Right lobe of liver (tissue), 6 donors: ENCODE measurements around the gene IRF8. TPM values are rescaled to one million over a fixed set of nuclear protein-coding genes. Genes with fewer than 3 reads are reported as not detected.

ENCODE experiments used
- ATAC-seq, 4 donors: fragments of 200-7000 bp; cut with Tn5 transposase; one replicate each; pipeline ENCODE4 v1.9.1; 2020; ENCODE audit warnings: mild to moderate bottlenecking in 4 of 4, moderate library complexity in 4 of 4
- DNase-seq, 3 donors: peaks; one replicate each; pipeline ENCODE4 v3.0.0-alpha.2; 2020
- H3K27ac ChIP-seq, 3 donors: fragments of 200-600 bp; one replicate each; pipeline ENCODE4 v1.8.0; 2022
- H3K27me3 ChIP-seq, 2 donors: fragments of 200-600 bp; one replicate each; pipeline ENCODE4 v1.8.0; 2022
- H3K36me3 ChIP-seq, 4 donors: fragments of 200-600 bp; sonication (generic) in 1 of 4; one replicate each; pipeline versions ENCODE4 v1.5.1 to v1.8.0; 2017 to 2022; ENCODE audit warnings: control low read depth in 1 of 4
- H3K4me1 ChIP-seq, 4 donors: fragments of 200-600 bp; sonication (generic) in 1 of 4; one replicate each; pipeline versions ENCODE4 v1.5.1 to v1.8.0; 2017 to 2022; ENCODE audit warnings: control low read depth in 1 of 4
- H3K4me3 ChIP-seq, 3 donors: fragments of 200-600 bp; one replicate each; pipeline ENCODE4 v1.8.0; 2022
- H3K9me3 ChIP-seq, 4 donors: fragments of 200-600 bp; sonication (generic) in 1 of 4; one replicate each; pipeline versions ENCODE4 v1.5.1 to v1.8.0; 2017 to 2022; ENCODE audit warnings: control low read depth in 1 of 4
- POLR2A ChIP-seq: fragments of 450-650 bp; IDR thresholded peaks from one replicate; pipeline ENCODE4 v1.6.1; 2017; ENCODE audit warnings: antibody characterized with exemption, mild to moderate bottlenecking
- WGBS: methylation state at CpG from one replicate; pipeline ENCODE4 v1.1.6; 2018; ENCODE audit warnings: low coverage, low lambda C conversion rate; ENCODE audit not compliant: insufficient coverage; ENCODE audit errors: missing lambda C conversion rate; 5-methylcytosine and 5-hydroxymethylcytosine counted together
- intact Hi-C, 2 donors: fragments of 100-400 bp; cut with DNase I; formaldehyde crosslinking; loops; one replicate each; pipeline versions ENCODE4 v1.11.2 to v1.14.1; 2022
- total RNA-seq, 6 experiments: library from RNA; depleted of rRNA in 2 of 6; stranded (reverse); fragments of >200 nt in 2 of 6; fragmentation: NEBNext Ultra II Directional in 3 of 6; extraction: Animal tissue kit (Norgen Biotek cat#: 25700) in 3 of 6; gene quantifications; one replicate each; pipeline versions ENCODE4 v1.1.0 to v1.2.4, GENCODE V29; 2016 to 2023
- TF ChIP-seq, protein P1 (sequence below), 4 donors: fragments of 200-600 bp in 3 of 4; fragments of 450-650 bp in 1 of 4; IDR thresholded peaks; one replicate each; pipeline versions ENCODE4 v1.5.1 to v1.8.0; 2016 to 2022; ENCODE audit warnings: antibody characterized with exemption in 4 of 4, mild to moderate bottlenecking in 2 of 4
- donor health status: DM: no; HTN: yes; CAD: no.
- donor health status: DM: no; HTN: no; CAD: no.
- donor health status: DM: no; HTN: no; CAD: no.
- donor health status: DM: no; HTN: yes; CAD: no.
- donor health status: DM: no; HTN: yes; CAD: no.

IRF8 gene
- total RNA-seq, 6 experiments from 2014 or later: 4.8 to 19.6 (median 14.6) TPM

DNA sequence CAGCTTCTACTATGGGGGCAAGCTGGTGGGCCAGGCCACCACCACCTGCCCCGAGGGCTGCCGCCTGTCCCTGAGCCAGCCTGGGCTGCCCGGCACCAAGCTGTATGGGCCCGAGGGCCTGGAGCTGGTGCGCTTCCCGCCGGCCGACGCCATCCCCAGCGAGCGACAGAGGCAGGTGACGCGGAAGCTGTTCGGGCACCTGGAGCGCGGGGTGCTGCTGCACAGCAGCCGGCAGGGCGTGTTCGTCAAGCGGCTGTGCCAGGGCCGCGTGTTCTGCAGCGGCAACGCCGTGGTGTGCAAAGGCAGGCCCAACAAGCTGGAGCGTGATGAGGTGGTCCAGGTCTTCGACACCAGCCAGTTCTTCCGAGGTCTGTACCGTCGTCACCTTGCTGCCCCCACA, 19.5 kb downstream of the IRF8 start:
- ATAC-seq (no peak), DNase-seq (peak in 1 of 3 donors; percentile 52)
- H3K4me3 ChIP-seq: no peak overlapping the region
- peaks cover 0 to 21% (median 8%) of the 10 kb centered on the region in 4 donors for H3K36me3 ChIP-seq
- H3K27ac ChIP-seq: no peak overlapping the region
- H3K27me3 ChIP-seq: no peaks in the 10 kb centered on the region
- no peaks in the 10 kb centered on the region for H3K9me3 ChIP-seq
- 100% methylated on average over 2 of the region's 30 CpGs for WGBS
- TF ChIP-seq, protein P1, sequence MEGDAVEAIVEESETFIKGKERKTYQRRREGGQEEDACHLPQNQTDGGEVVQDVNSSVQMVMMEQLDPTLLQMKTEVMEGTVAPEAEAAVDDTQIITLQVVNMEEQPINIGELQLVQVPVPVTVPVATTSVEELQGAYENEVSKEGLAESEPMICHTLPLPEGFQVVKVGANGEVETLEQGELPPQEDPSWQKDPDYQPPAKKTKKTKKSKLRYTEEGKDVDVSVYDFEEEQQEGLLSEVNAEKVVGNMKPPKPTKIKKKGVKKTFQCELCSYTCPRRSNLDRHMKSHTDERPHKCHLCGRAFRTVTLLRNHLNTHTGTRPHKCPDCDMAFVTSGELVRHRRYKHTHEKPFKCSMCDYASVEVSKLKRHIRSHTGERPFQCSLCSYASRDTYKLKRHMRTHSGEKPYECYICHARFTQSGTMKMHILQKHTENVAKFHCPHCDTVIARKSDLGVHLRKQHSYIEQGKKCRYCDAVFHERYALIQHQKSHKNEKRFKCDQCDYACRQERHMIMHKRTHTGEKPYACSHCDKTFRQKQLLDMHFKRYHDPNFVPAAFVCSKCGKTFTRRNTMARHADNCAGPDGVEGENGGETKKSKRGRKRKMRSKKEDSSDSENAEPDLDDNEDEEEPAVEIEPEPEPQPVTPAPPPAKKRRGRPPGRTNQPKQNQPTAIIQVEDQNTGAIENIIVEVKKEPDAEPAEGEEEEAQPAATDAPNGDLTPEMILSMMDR (IDR thresholded peaks at IDR 0.05): no peak
- TF ChIP-seq POLR2A: no peak
- intact Hi-C loops: no loop called here
- peaks cover 0 to 18% (median 6%) of the 10 kb centered on the region in 4 donors for H3K4me1 ChIP-seq

DNA sequence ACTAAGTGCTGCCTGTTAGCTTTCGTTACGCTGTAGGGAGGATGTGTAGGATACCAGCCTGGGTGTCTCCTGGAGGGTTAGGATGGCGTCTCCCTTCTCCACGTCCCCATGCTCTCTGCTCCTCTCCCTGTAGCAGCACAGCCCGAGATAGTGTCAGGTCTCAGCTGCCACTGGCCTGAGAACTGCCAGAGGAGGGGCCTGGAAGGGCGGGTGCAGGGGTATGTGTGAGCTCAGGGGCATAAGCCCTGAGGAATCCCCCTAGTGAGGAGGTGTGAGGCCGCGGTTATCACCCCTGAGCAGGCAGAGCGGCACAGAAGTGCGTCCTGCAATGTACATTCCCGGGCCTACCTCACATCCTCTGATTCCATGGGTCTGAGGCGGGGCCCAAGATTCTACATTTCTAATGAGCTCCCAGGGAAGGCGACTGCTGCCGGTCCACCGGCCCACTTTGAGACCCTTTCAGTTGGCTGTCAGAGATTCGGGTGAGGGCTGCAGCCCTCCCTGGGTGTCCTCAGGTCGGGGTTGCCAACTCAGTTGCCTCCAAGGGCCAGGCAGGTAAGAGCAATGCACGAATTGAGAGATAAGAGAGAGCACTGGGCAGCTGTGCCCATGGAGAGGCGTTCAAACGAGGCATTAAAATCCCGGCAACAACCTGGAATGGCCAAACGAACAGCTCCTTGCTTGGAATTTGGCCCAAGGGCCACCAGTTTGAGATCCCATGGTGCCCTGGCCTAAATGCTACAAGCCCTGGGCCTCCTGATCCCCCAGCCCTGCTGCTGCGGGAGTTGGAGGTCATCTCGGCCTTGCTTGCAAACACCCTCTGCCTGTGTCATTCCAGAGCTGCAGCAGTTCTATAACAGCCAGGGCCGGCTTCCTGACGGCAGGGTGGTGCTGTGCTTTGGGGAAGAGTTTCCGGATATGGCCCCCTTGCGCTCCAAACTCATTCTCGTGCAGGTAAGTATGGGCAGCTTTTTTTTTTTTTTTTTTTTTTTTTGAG, 20.6 kb downstream of the IRF8 start:
- TF ChIP-seq, protein P1 (IDR thresholded peaks at IDR 0.05): no peak
- TF ChIP-seq POLR2A: no peak
- Histone ChIP-seq H3K27ac (no peak overlapping the region), H3K4me1 (peaks cover 0 to 18% (median 6%) of the 10 kb centered on the region in 4 donors), H3K9me3 (no peaks in the 10 kb centered on the region), H3K27me3 (no peaks in the 10 kb centered on the region), H3K36me3 (peaks cover 0 to 21% (median 8%) of the 10 kb centered on the region in 4 donors), H3K4me3 (no peak overlapping the region)
- WGBS: 95% methylated on average over 12 of the region's 29 CpGs
- ATAC-seq (no peak), DNase-seq (peak in 1 of 3 donors; percentile 27)
- intact Hi-C loops: no loop called here

DNA sequence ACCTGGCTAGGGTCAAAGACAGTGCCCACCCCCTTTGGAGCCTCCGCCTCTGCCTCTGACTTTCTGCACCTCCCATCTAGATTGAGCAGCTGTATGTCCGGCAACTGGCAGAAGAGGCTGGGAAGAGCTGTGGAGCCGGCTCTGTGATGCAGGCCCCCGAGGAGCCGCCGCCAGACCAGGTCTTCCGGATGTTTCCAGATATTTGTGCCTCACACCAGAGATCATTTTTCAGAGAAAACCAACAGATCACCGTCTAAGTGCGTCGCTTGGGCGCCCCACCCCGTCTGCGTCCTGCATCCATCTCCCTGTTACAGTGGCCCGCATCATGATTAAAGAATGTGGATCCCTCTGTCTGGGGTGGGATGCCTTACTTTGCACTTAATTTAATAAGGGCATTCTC, 22.1 kb downstream of the IRF8 start:
- Histone ChIP-seq H3K9me3 (no peaks in the 10 kb centered on the region), H3K4me1 (peaks cover 0 to 13% (median 5%) of the 10 kb centered on the region in 4 donors), H3K27ac (no peak overlapping the region), H3K36me3 (peaks cover 0 to 21% (median 8%) of the 10 kb centered on the region in 4 donors), H3K4me3 (no peak overlapping the region), H3K27me3 (no peaks in the 10 kb centered on the region)
- intact Hi-C loops: no loop called here
- DNase-seq (peak in 1 of 3 donors; percentile 43), ATAC-seq (no peak)
- WGBS: 92% methylated on average over 10 of the region's 14 CpGs
- TF ChIP-seq, protein P1 (IDR thresholded peaks at IDR 0.05): no peak
- no peak for TF ChIP-seq POLR2A

DNA sequence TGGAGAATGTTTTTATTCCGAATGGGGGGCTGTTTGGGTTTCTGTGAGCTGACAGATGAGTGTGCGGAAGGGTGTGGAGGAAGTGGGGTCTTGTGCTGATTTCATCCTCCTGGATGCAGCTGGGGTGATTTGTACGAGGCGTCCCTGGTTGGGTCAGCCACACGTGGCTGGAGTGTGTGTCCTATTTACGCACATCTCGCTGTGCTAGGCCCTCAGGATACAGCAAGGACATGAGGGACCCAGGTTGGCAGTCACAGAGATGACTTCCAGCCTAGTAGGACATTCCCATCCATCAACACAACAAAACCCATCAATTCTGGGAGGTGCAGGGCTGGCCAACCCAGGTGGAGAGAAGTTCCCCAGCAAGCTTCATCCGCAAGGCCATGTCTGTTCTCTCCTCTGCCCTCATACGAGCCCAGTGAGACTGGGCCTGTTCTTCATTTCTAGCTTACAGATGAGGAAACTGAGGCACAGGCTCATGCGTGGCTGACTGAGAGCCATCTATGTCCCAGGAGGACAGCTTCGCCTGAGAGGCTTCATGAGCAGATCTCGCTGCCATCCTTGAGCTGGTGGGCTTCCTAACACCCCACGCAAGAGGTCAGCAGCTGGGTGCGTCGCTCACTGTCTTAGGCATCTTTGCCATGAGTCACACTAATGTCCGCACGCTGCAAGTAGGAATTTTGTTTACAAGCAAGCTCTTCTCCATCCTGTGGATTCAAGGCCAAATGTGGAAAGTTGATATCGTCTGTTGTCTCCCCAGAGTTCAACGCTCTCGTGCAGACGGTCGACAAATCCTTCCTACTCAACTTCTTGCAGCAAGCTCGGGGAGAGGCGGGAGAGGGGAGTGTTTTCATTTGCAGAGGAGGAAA, 24.4 kb downstream of the IRF8 start:
- H3K27ac ChIP-seq: no peak overlapping the region
- H3K4me3 ChIP-seq: no peak overlapping the region
- intact Hi-C loops: no loop called here
- ATAC-seq: peak in 2 of 4 donors; percentile 15 to 23
- WGBS: 75% methylated on average over 16 of the region's 24 CpGs
- no peak for TF ChIP-seq POLR2A
- TF ChIP-seq, protein P1 (IDR thresholded peaks at IDR 0.05): no peak
- H3K4me1 ChIP-seq: peaks cover 0 to 8% (median 0%) of the 10 kb centered on the region in 4 donors
- no peaks in the 10 kb centered on the region for H3K27me3 ChIP-seq
- no peaks in the 10 kb centered on the region for H3K9me3 ChIP-seq
- DNase-seq: peak in 1 of 3 donors; percentile 21
- peaks cover 0 to 17% (median 5%) of the 10 kb centered on the region in 4 donors for H3K36me3 ChIP-seq
